ENCODE measurements around the gene RTN3. TPM values are rescaled to one million over a fixed set of nuclear protein-coding genes. Genes with fewer than 3 reads are reported as not detected.

The RTN3 gene
- total RNA-seq, 1 experiment from 2014 or later, result 173 TPM

GRCh38 chr11:63737718-63738117 is 56.4 kb downstream of the RTN3 start:
- Mint-ChIP-seq H3K27me3 (ENCODE audit: low read depth) (no peaks in the 10 kb centered on the region), H3K4me1 (peaks cover 2 to 4% of the 10 kb centered on the region in 2 experiments), H3K9me3 (no peaks in the 10 kb centered on the region), H3K27ac (peak overlapping the region in 1 of 3 experiments; percentile 56; a peak in 1 of 7 replicates), H3K36me3 (ENCODE audit: insufficient read depth in 1 of 3, low read depth in 3 of 3) (peaks cover 0 to 4% (median 0%) of the 10 kb centered on the region in 3 experiments; a peak in 1 of 7 replicates), H3K4me3 (no peak overlapping the region)
- no peak overlapping the region for H2BK20ac ChIP-seq (ENCODE audit: low read depth, low read length, poor library complexity, severe bottlenecking)
- H4K20me1 ChIP-seq (ENCODE audit: control insufficient read depth, insufficient read depth, insufficient read length), result no peaks in the 10 kb centered on the region
- H3K4me1 ChIP-seq (ENCODE audit: insufficient read depth, low read length), result no peaks in the 10 kb centered on the region
- H3K4me2 ChIP-seq (ENCODE audit: insufficient read depth, insufficient read length, low read length), result no peak overlapping the region
- no peak overlapping the region for H2AFZ ChIP-seq (ENCODE audit: low read length)
- no peak for TF ChIP-seq CTCF (conservative IDR thresholded peaks at IDR 0.05)
- no peaks in the 10 kb centered on the region for H3K23me2 ChIP-seq (ENCODE audit: insufficient read length, low read depth, low read length, poor library complexity, severe bottlenecking)
- H3K9me3 ChIP-seq (ENCODE audit: control insufficient read depth, low read depth, low read length), result no peaks in the 10 kb centered on the region
- no peak overlapping the region for H3K23ac ChIP-seq (ENCODE audit: insufficient read length, low read depth, low read length)
- H2BK120ac ChIP-seq (ENCODE audit: low read depth, low read length, poor library complexity, severe bottlenecking), result no peak overlapping the region
- H3K79me2 ChIP-seq (ENCODE audit: insufficient read depth, low read length), result peaks cover 2% of the 10 kb centered on the region; the same call in 1 of the 2 replicates
- no peak overlapping the region for H2BK12ac ChIP-seq (ENCODE audit: insufficient read length, low read depth, low read length)
- no peak overlapping the region for H3K9ac ChIP-seq (ENCODE audit: extremely low read depth, insufficient read length, low read length)
- H3K79me1 ChIP-seq (ENCODE audit: insufficient read depth, low read depth, low read length, poor library complexity, severe bottlenecking), result no peaks in the 10 kb centered on the region
- no peak overlapping the region for H2BK5ac ChIP-seq (ENCODE audit: insufficient read length, low read length)
- no peaks in the 10 kb centered on the region for H3K27me3 ChIP-seq (ENCODE audit: insufficient read depth, low read length)
- no peak overlapping the region for H3K56ac ChIP-seq (ENCODE audit: insufficient read length, low read depth, low read length)
- H3K14ac ChIP-seq (ENCODE audit: insufficient read depth, low read length), result no peak overlapping the region
- H4K5ac ChIP-seq (ENCODE audit: insufficient read length, low read depth, low read length), result no peak overlapping the region
- no peak overlapping the region for H2BK15ac ChIP-seq (ENCODE audit: low read depth, low read length)
- no CpG with 5 or more reads among the region's 1 CpG for WGBS (ENCODE audit: extremely low coverage, insufficient read length, low lambda C conversion rate)
- H3K27ac ChIP-seq (ENCODE audit: insufficient read length, low read depth, low read length), result no peak overlapping the region
- H4K8ac ChIP-seq (replicated peaks; ENCODE audit: insufficient read length, low read depth, low read length), result no peak overlapping the region
- H4K91ac ChIP-seq (ENCODE audit: insufficient read length, low read depth, low read length), result no peak overlapping the region
- no peak overlapping the region for H3K18ac ChIP-seq (ENCODE audit: insufficient read length, low read depth, low read length)
- DNase-seq, result no peak
- no peak overlapping the region for H3T11ph ChIP-seq (ENCODE audit: low read length)
- no peak overlapping the region for H2AK5ac ChIP-seq (ENCODE audit: insufficient read length, low read length)
- no peak overlapping the region for H3K4ac ChIP-seq (ENCODE audit: low read depth, low read length)
